ENCODE results near the gene MMP8. TPM values are rescaled to one million over a fixed set of nuclear protein-coding genes. Genes with fewer than 3 reads are reported as not detected.

MMP8 gene
- total RNA-seq (not detected), total RNA-seq (0 to 0.32 (median 0) reads per million in 172 experiments)
- polyA plus RNA-seq (2013, experiment 1 of 2), result not detected
- 0.03 TPM for polyA plus RNA-seq (2013, experiment 2 of 2)

GRCh38 chr11:102724904-102725500, at the start of gene MMP8:
TSS of gene MMP8 (minus strand) at chr11:102724954. CDS start at chr11:102724855, 99 bp downstream.
- H3K27ac ChIP-seq (ENCODE audit: low read depth in 1 of 2, low read length in 2 of 2), result no peak within 1 kb of the TSS
- ChIA-PET CTCF (no interaction called here), POLR2A (no interaction called here)
- intact Hi-C loops (cut with DNase I, micrococcal nuclease), result no loop called here
- no peak for DNase-seq
- no peaks in the 10 kb centered on the region for H3K36me3 ChIP-seq (ENCODE audit: insufficient read depth, low read length)
- no peak for TF ChIP-seq CTCF (IDR thresholded peaks at IDR 0.05)
- no peak within 1 kb of the TSS for H3K4me3 Mint-ChIP-seq
- no peak for ATAC-seq (ENCODE audit: poor library complexity)
- no peak within 1 kb of the TSS for H3K4me3 ChIP-seq (ENCODE audit: low read length)
- H3K27me3 ChIP-seq (ENCODE audit: control insufficient read depth in 1 of 2, insufficient read depth in 2 of 2, low read length in 2 of 2), result peaks cover 0 to 4% of the 10 kb centered on the region in 2 experiments
- H3K4me1 Mint-ChIP-seq (ENCODE audit: low read depth), result no peaks in the 10 kb centered on the region
- no peaks in the 10 kb centered on the region for H3K9me3 Mint-ChIP-seq
- no peaks in the 10 kb centered on the region for H3K36me3 Mint-ChIP-seq (ENCODE audit: low read depth)
- peaks cover under 1% of the 10 kb centered on the region for H3K27me3 Mint-ChIP-seq
- no peaks in the 10 kb centered on the region for H3K9me3 ChIP-seq (ENCODE audit: control insufficient read depth in 1 of 2, insufficient read depth in 1 of 2, low read length in 2 of 2)
- H3K27ac Mint-ChIP-seq, result no peak within 1 kb of the TSS
- no peaks in the 10 kb centered on the region for H3K4me1 ChIP-seq (ENCODE audit: insufficient read depth, low read length)

- no peak for TF ChIP-seq CTCF (IDR thresholded peaks at IDR 0.05)
- no peaks in the 10 kb centered on the region for H3K36me3 ChIP-seq (ENCODE audit: insufficient read depth, low read length)
- Mint-ChIP-seq H3K4me3 (no peak overlapping the region), H3K27me3 (peaks cover 29% of the 10 kb centered on the region), H3K36me3 (ENCODE audit: low read depth) (no peaks in the 10 kb centered on the region), H3K9me3 (peaks cover 2% of the 10 kb centered on the region), H3K4me1 (ENCODE audit: low read depth) (no peaks in the 10 kb centered on the region), H3K27ac (no peak overlapping the region)
- H3K4me3 ChIP-seq (ENCODE audit: low read length), result no peak overlapping the region
- intact Hi-C loops (cut with DNase I, micrococcal nuclease), result no loop called here
- H3K27me3 ChIP-seq (ENCODE audit: control insufficient read depth in 1 of 2, insufficient read depth in 2 of 2, low read length in 2 of 2), result peaks cover 0 to 2% of the 10 kb centered on the region in 2 experiments
- CTCF ChIA-PET, result no interaction called here
- no peaks in the 10 kb centered on the region for H3K9me3 ChIP-seq (ENCODE audit: control insufficient read depth in 1 of 2, insufficient read depth in 1 of 2, low read length in 2 of 2)
- DNase-seq (no peak), ATAC-seq (ENCODE audit: poor library complexity) (no peak)
- no peak overlapping the region for H3K27ac ChIP-seq (ENCODE audit: low read depth in 1 of 2, low read length in 2 of 2)
- POLR2A ChIA-PET, result no interaction called here
- no peaks in the 10 kb centered on the region for H3K4me1 ChIP-seq (ENCODE audit: insufficient read depth, low read length)
Observed at GRCh38 chr11:102773386-102773785, 48.6 kb upstream of the MMP8 start.

GRCh38 chr11:102771351-102771750, 46.6 kb upstream of the MMP8 start:
- ATAC-seq (ENCODE audit: poor library complexity), result no peak
- POLR2A ChIA-PET, result no interaction called here
- peaks cover 2% of the 10 kb centered on the region for H3K9me3 Mint-ChIP-seq
- CTCF ChIA-PET, result no interaction called here
- H3K27me3 Mint-ChIP-seq, result peaks cover 38% of the 10 kb centered on the region
- Histone ChIP-seq H3K27ac (ENCODE audit: low read depth in 1 of 2, low read length in 2 of 2) (no peak overlapping the region), H3K9me3 (ENCODE audit: control insufficient read depth in 1 of 2, insufficient read depth in 1 of 2, low read length in 2 of 2) (peaks cover 0 to 6% of the 10 kb centered on the region in 2 experiments), H3K36me3 (ENCODE audit: insufficient read depth, low read length) (no peaks in the 10 kb centered on the region), H3K4me1 (ENCODE audit: insufficient read depth, low read length) (no peaks in the 10 kb centered on the region), H3K27me3 (ENCODE audit: control insufficient read depth in 1 of 2, insufficient read depth in 2 of 2, low read length in 2 of 2) (peaks cover 0 to 2% of the 10 kb centered on the region in 2 experiments), H3K4me3 (ENCODE audit: low read length) (no peak overlapping the region)
- no peak for TF ChIP-seq CTCF (IDR thresholded peaks at IDR 0.05)
- no peak overlapping the region for H3K4me3 Mint-ChIP-seq
- no peaks in the 10 kb centered on the region for H3K4me1 Mint-ChIP-seq (ENCODE audit: low read depth)
- no peak for DNase-seq
- no peaks in the 10 kb centered on the region for H3K36me3 Mint-ChIP-seq (ENCODE audit: low read depth)
- intact Hi-C loops (cut with DNase I, micrococcal nuclease), result no loop called here
- H3K27ac Mint-ChIP-seq, result no peak overlapping the region
